Neutrophil (primary cell): ENCODE measurements around the gene ACAA1.

Experiments
- H3K27ac ChIP-seq: fragments of 200-600 bp; sonication (generic); 2 replicates; pipeline ENCODE4 v1.5.1; 2016; ENCODE audit warnings: mild to moderate bottlenecking, moderate library complexity
- H3K27me3 ChIP-seq: fragments of 200-600 bp; sonication (generic); 2 replicates; pipeline ENCODE4 v1.6.0; 2016; ENCODE audit warnings: mild to moderate bottlenecking
- H3K36me3 ChIP-seq: fragments of 200-600 bp; sonication (generic); 2 replicates; pipeline ENCODE4 v1.5.1; 2017
- H3K4me1 ChIP-seq, 2 experiments: fragments of 200-600 bp in 1 of 2; sonication (generic) in 1 of 2; 1 replicate in 1 of 2; 2 replicates in 1 of 2; pipeline versions ENCODE4 v1.5.1 to v1.6.1; 2013 to 2016; ENCODE audit warnings: low read depth in 1 of 2, low read length in 1 of 2, mild to moderate bottlenecking in 1 of 2, moderate library complexity in 1 of 2; ENCODE audit not compliant: control insufficient read depth in 1 of 2, insufficient read depth in 1 of 2
- H3K4me3 ChIP-seq, 2 experiments: fragments of 200-600 bp in 1 of 2; sonication (generic) in 1 of 2; 1 replicate in 1 of 2; 2 replicates in 1 of 2; pipeline ENCODE4 v1.5.1; 2013 to 2016; ENCODE audit warnings: low read depth in 1 of 2, low read length in 1 of 2, mild to moderate bottlenecking in 1 of 2, moderate library complexity in 1 of 2
- H3K9me3 ChIP-seq: fragments of 200-600 bp; sonication (generic); 2 replicates; pipeline ENCODE4 v1.5.1; 2016
- TF ChIP-seq, protein P1 (sequence below): fragments of 200-600 bp; sonication (generic); IDR thresholded peaks from 2 replicates; pipeline ENCODE4 v1.5.1; 2016; ENCODE audit warnings: antibody characterized with exemption

The ACAA1 gene

DNA sequence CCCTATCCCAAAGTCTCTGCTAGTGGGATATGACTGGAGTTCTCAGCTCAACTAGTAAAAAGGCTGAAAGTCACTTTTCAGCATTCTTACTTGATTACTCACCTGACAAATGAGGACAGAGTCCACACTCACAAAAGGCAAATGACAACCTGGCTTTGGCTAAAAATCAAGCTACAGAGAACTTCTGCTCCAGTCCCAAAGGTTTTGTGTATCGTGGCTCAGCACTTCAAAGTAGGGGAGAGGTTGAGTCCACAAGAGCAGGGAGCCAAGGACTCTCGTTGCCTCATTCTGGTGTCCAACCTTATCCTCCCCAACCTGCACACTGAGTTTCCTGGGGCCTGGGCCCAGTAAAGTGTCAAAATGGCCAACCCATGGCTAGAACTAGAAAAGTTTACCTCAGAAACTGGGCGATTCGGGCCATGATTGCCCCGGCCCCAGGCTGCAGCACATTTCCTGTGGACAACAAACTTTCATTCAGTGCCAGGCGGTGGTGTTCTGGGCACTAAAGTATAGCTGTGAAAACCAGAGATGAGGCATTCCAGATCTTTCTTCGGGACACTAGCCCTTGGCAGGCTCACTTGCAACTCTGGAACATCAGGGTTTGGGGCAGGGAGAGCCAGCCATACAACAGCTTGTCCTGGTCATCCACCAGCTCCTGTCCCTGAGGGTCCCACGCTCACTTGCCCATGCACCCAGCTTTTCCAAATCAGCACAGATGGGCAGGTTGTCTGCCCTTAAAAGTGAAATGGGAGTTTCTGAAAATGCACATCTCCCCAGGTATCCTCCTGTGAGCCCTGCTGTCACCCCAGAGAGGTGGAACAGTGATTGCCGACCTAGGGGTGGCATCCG, 3.1 kb downstream of the ACAA1 start:
- peaks cover 47 to 55% of the 10 kb centered on the region in 2 experiments for H3K4me1 ChIP-seq
- TF ChIP-seq, protein P1, sequence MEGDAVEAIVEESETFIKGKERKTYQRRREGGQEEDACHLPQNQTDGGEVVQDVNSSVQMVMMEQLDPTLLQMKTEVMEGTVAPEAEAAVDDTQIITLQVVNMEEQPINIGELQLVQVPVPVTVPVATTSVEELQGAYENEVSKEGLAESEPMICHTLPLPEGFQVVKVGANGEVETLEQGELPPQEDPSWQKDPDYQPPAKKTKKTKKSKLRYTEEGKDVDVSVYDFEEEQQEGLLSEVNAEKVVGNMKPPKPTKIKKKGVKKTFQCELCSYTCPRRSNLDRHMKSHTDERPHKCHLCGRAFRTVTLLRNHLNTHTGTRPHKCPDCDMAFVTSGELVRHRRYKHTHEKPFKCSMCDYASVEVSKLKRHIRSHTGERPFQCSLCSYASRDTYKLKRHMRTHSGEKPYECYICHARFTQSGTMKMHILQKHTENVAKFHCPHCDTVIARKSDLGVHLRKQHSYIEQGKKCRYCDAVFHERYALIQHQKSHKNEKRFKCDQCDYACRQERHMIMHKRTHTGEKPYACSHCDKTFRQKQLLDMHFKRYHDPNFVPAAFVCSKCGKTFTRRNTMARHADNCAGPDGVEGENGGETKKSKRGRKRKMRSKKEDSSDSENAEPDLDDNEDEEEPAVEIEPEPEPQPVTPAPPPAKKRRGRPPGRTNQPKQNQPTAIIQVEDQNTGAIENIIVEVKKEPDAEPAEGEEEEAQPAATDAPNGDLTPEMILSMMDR = no peak
- no peaks in the 10 kb centered on the region for H3K27me3 ChIP-seq
- H3K4me3 ChIP-seq = no peak overlapping the region
- peaks cover 67% of the 10 kb centered on the region for H3K36me3 ChIP-seq
- H3K27ac ChIP-seq = peak overlapping the region; percentile 39
- no peaks in the 10 kb centered on the region for H3K9me3 ChIP-seq

DNA sequence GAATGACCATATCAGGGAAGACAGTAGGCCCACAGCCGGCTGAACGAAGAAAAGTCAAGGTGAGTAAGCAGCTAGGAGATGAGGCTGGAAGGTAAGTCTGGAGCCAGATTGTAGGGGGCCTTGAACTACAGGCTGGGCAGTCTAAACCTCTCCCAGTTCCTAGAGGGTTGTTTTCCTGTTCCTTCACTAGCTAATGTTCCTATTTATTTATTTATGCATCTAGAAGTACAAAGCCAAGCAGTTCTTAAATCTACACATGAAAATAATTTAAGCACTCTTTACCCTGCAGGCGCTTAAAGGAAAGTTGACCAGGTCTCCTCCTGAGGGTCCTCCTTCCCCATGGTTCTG, 3.7 kb downstream of the ACAA1 start:
- peaks cover 73% of the 10 kb centered on the region for H3K36me3 ChIP-seq

GRCh38 chr3:38131621-38132369, 5.1 kb downstream of the ACAA1 start:
- no peaks in the 10 kb centered on the region for H3K27me3 ChIP-seq
- H3K4me3 ChIP-seq = no peak overlapping the region
- no peaks in the 10 kb centered on the region for H3K9me3 ChIP-seq
- peak overlapping the region; percentile 23 for H3K27ac ChIP-seq
- peaks cover 86% of the 10 kb centered on the region for H3K36me3 ChIP-seq
- TF ChIP-seq, protein P1 = no peak
- peaks cover 37 to 45% of the 10 kb centered on the region in 2 experiments for H3K4me1 ChIP-seq

More for the DNA sequence above, 3.7 kb downstream of the ACAA1 start:
- Histone ChIP-seq H3K4me3 (no peak overlapping the region), H3K9me3 (no peaks in the 10 kb centered on the region), H3K27me3 (no peaks in the 10 kb centered on the region), H3K27ac (peak overlapping the region; percentile 39), H3K4me1 (peaks cover 47 to 54% of the 10 kb centered on the region in 2 experiments)
- TF ChIP-seq, protein P1 = no peak

DNA sequence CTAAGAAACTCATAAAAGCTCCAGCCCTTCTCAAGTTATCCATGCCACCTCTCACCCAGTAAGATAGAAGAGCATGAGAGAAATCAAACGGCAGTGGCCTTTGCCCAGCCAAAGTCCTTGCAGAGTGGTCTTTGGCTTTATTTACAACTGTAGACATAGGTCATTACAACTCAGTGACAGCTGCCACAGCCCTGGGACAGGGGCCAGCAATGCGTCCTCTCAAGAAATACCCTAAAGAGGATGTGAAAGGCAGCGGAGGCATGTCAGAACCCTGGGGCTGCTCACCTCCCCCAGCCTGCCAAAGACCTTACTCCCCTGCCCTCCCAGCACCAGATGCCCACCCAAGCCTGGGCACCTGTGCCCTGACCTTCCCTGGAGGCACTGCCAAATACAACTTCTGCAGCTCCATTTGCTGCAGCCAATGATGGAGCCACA, 6.3 kb downstream of the ACAA1 start:
- Histone ChIP-seq H3K27me3 (no peaks in the 10 kb centered on the region), H3K27ac (peak overlapping the region; percentile 0), H3K4me1 (peaks cover 27 to 38% of the 10 kb centered on the region in 2 experiments), H3K36me3 (peaks cover 98% of the 10 kb centered on the region), H3K9me3 (no peaks in the 10 kb centered on the region), H3K4me3 (no peak overlapping the region)
- TF ChIP-seq, protein P1 = no peak

DNA sequence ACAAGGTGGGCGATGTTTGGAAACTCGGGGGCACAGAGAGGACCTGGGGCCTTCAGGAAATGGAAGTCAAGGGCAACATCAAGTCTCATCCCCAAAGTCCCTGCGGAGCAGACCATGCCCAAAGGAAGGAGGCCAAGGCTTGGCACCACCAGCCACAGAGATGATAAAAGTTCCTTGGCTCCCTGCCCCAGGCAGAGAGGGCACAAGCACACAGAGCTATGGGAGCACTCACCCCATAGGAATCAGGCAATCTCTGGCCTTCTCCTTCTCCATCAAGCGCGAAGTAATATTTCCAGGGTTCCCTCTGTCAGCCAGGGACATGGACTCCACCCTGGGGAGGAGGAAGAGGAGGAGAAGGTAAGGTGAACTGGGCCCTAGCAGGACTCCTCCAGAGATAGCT, 7.9 kb downstream of the ACAA1 start:
- Histone ChIP-seq H3K4me1 (peaks cover 13 to 33% of the 10 kb centered on the region in 2 experiments), H3K27me3 (no peaks in the 10 kb centered on the region), H3K27ac (no peak overlapping the region), H3K36me3 (peaks cover 100% of the 10 kb centered on the region), H3K9me3 (no peaks in the 10 kb centered on the region), H3K4me3 (no peak overlapping the region)
- TF ChIP-seq, protein P1 = no peak
